MM.1S (cell line): ENCODE data around the gene NPAS4.
A peak's percentile ranks its signal among the peaks of the same experiment; 100 is the strongest.
"Not testable (repeated sequence)": the region's sequence is repeated elsewhere in the genome, so short reads cannot be mapped to it uniquely, and the experiment has no call there.

Experiments used
- DNase-seq: peaks from one replicate; pipeline ENCODE4 v3.0.0-alpha.2; 2015
- H2AFZ ChIP-seq: fragments of 300-600 bp; sonication (generic); 2 replicates; pipeline ENCODE4 v1.6.0; 2016; ENCODE audit warnings: antibody characterized with exemption, low read length
- H3F3A ChIP-seq: fragments of 300-600 bp; sonication (generic); 2 replicates; pipeline ENCODE4 v1.6.1; 2016; ENCODE audit warnings: mild to moderate bottlenecking, antibody characterized with exemption, low read length, moderate library complexity, mixed read lengths; ENCODE audit not compliant: insufficient read depth
- H3K27ac ChIP-seq: fragments of 300-600 bp; sonication (generic); 2 replicates; pipeline ENCODE4 v1.5.1; 2016; ENCODE audit warnings: mild to moderate bottlenecking, low read length
- H3K27me3 ChIP-seq: fragments of 300-600 bp; sonication (generic); replicated peaks from 2 replicates; pipeline ENCODE4 v1.6.0; 2016; ENCODE audit warnings: low read length; ENCODE audit not compliant: insufficient read depth
- H3K36me3 ChIP-seq: fragments of 300-600 bp; sonication (generic); replicated peaks from 2 replicates; pipeline ENCODE4 v1.6.1; 2016; ENCODE audit warnings: mild to moderate bottlenecking, low read length, mixed read lengths; ENCODE audit not compliant: insufficient read depth
- H3K4me1 ChIP-seq: fragments of 300-600 bp; sonication (generic); 2 replicates; pipeline ENCODE4 v1.6.1; 2016; ENCODE audit warnings: low read length, mixed read lengths
- H3K4me2 ChIP-seq: fragments of 300-600 bp; sonication (generic); 2 replicates; pipeline ENCODE4 v1.6.0; 2016; ENCODE audit warnings: low read depth, low read length
- H3K4me3 ChIP-seq: fragments of 300-600 bp; sonication (generic); 2 replicates; pipeline ENCODE4 v1.5.1; 2016; ENCODE audit warnings: low read length, mixed read lengths
- H3K79me2 ChIP-seq: fragments of 300-600 bp; sonication (generic); 2 replicates; pipeline ENCODE4 v1.6.1; 2016; ENCODE audit warnings: mixed run types, low read length, mixed read lengths
- H3K9ac ChIP-seq: fragments of 300-600 bp; sonication (generic); 2 replicates; pipeline ENCODE4 v1.6.1; 2016; ENCODE audit warnings: low read length, mixed read lengths
- H3K9me2 ChIP-seq: fragments of 300-600 bp; sonication (generic); replicated peaks from 2 replicates; pipeline ENCODE4 v1.6.1; 2016; ENCODE audit warnings: mild to moderate bottlenecking, low read length, mixed read lengths; ENCODE audit not compliant: insufficient read depth
- H3K9me3 ChIP-seq: fragments of 300-600 bp; sonication (generic); replicated peaks from 2 replicates; pipeline ENCODE4 v1.6.1; 2016; ENCODE audit warnings: mild to moderate bottlenecking, low read length, mixed read lengths; ENCODE audit not compliant: insufficient read depth
- H4K20me1 ChIP-seq: fragments of 300-600 bp; sonication (generic); 2 replicates; pipeline ENCODE4 v1.6.1; 2016; ENCODE audit warnings: mild to moderate bottlenecking, low read length, moderate library complexity, mixed read lengths; ENCODE audit not compliant: insufficient read depth
- CTCF ChIP-seq: fragments of 300-600 bp; sonication (generic); IDR thresholded peaks from 2 replicates; pipeline ENCODE4 v1.5.1; 2016; ENCODE audit warnings: antibody characterized with exemption, low read length, mixed read lengths
- EZH2 ChIP-seq: fragments of 300-600 bp; sonication (generic); optimal IDR thresholded peaks from 2 replicates; pipeline ENCODE3; 2017; ENCODE audit warnings: low read depth, mild to moderate bottlenecking, antibody characterized with exemption, low read length, mixed read lengths
- EZH2phosphoT487 ChIP-seq: fragments of 300-600 bp; sonication (generic); IDR thresholded peaks from 2 replicates; pipeline ENCODE4 v1.6.1; 2018; ENCODE audit warnings: antibody characterized with exemption, low read length

The NPAS4 gene

GRCh38 chr11:66420671-66421476 is at the start of gene NPAS4:
Gene NPAS4, plus strand, starts transcription at chr11:66421035. Its CDS starts 145 bp downstream, at chr11:66421180.
- peaks cover 19% of the 10 kb centered on the region for H3K27me3 ChIP-seq
- H3K9me2 ChIP-seq: no peaks in the 10 kb centered on the region
- H2AFZ ChIP-seq: no peak within 1 kb of the TSS
- H3K4me1 ChIP-seq: no peaks in the 10 kb centered on the region
- DNase-seq: no peak
- H3K27ac ChIP-seq: no peak within 1 kb of the TSS
- no peaks in the 10 kb centered on the region for H3K36me3 ChIP-seq
- no peak within 1 kb of the TSS for H3K4me3 ChIP-seq
- H3K79me2 ChIP-seq: no peaks in the 10 kb centered on the region
- H3K4me2 ChIP-seq: no peak within 1 kb of the TSS
- H4K20me1 ChIP-seq: 0 out of 2 replicates have a peak, but pooled peaks cover 3% of the 10 kb centered on the region
- no peaks in the 10 kb centered on the region for H3K9me3 ChIP-seq
- no peak for TF ChIP-seq EZH2
- TF ChIP-seq CTCF: no peak
- TF ChIP-seq EZH2phosphoT487: no peak
- peaks cover 10% of the 10 kb centered on the region for H3F3A ChIP-seq
- H3K9ac ChIP-seq: no peak within 1 kb of the TSS

- Histone ChIP-seq H2AFZ (peak within 1 kb of the TSS; percentile 63; the same call in 1 of the 2 replicates), H3K36me3 (no peaks in the 10 kb centered on the region), H3K4me1 (no peaks in the 10 kb centered on the region), H3K9ac (no peak within 1 kb of the TSS), H3F3A (no peaks in the 10 kb centered on the region), H3K4me2 (peak within 1 kb of the TSS; percentile 84; the same call in 1 of the 2 replicates), H4K20me1 (no peaks in the 10 kb centered on the region), H3K9me3 (no peaks in the 10 kb centered on the region), H3K27me3 (peaks cover 85% of the 10 kb centered on the region), H3K9me2 (no peaks in the 10 kb centered on the region), H3K27ac (no peak within 1 kb of the TSS), H3K79me2 (no peaks in the 10 kb centered on the region), H3K4me3 (peak within 1 kb of the TSS; percentile 57)
- no peak for TF ChIP-seq CTCF
- no peak for TF ChIP-seq EZH2phosphoT487
- no peak for TF ChIP-seq EZH2
- DNase-seq: no peak
These were observed 49.0 kb upstream of the NPAS4 start, which contains the start of gene SLC29A2 for GRCh38 chr11:66371627-66372415. Gene SLC29A2, minus strand, starts transcription at chr11:66371760. Its CDS starts 169 bp downstream, at chr11:66371591.

GRCh38 chr11:66373265-66373664 is 47.6 kb upstream of the NPAS4 start:
- no peak overlapping the region for H3K4me2 ChIP-seq
- H3K9ac ChIP-seq: no peak overlapping the region
- no peaks in the 10 kb centered on the region for H3K4me1 ChIP-seq
- no peaks in the 10 kb centered on the region for H4K20me1 ChIP-seq
- peaks cover 83% of the 10 kb centered on the region for H3K27me3 ChIP-seq
- H3F3A ChIP-seq: no peaks in the 10 kb centered on the region
- no peak for DNase-seq
- no peak overlapping the region for H2AFZ ChIP-seq
- no peaks in the 10 kb centered on the region for H3K9me3 ChIP-seq
- no peak overlapping the region for H3K27ac ChIP-seq
- no peaks in the 10 kb centered on the region for H3K36me3 ChIP-seq
- no peaks in the 10 kb centered on the region for H3K9me2 ChIP-seq
- H3K4me3 ChIP-seq: no peak overlapping the region
- TF ChIP-seq EZH2phosphoT487 (no peak), EZH2 (no peak), CTCF (no peak)
- no peaks in the 10 kb centered on the region for H3K79me2 ChIP-seq

- H3K27ac ChIP-seq, H2AFZ ChIP-seq, H3K9ac ChIP-seq: not testable (repeated sequence)
These were observed 47.0 kb upstream of the NPAS4 start for GRCh38 chr11:66373690-66374287.

GRCh38 chr11:66380264-66380663 is 40.6 kb upstream of the NPAS4 start:
- H3F3A ChIP-seq, H3K9ac ChIP-seq, H3K79me2 ChIP-seq, H2AFZ ChIP-seq, H3K27ac ChIP-seq, H3K4me2 ChIP-seq, H3K36me3 ChIP-seq, H4K20me1 ChIP-seq, H3K4me3 ChIP-seq, DNase-seq, H3K4me1 ChIP-seq, H3K9me2 ChIP-seq, H3K9me3 ChIP-seq: not testable (repeated sequence)
- peaks cover 65% of the 10 kb centered on the region for H3K27me3 ChIP-seq

More at GRCh38 chr11:66373690-66374287, 47.0 kb upstream of the NPAS4 start:
- peaks cover 78% of the 10 kb centered on the region for H3K27me3 ChIP-seq
- H3K9me2 ChIP-seq, DNase-seq, H3F3A ChIP-seq, H3K4me1 ChIP-seq, H3K36me3 ChIP-seq, H3K9me3 ChIP-seq, H4K20me1 ChIP-seq, H3K4me3 ChIP-seq, H3K4me2 ChIP-seq, H3K79me2 ChIP-seq: not testable (repeated sequence)
